COR-L47 (cell line): Measurements from ENCODE around the gene GTPBP1.
A peak's percentile ranks its signal among the peaks of the same experiment; 100 is the strongest.

ENCODE experiments used
- DNase-seq: peaks from one replicate; lab custom pipeline; 2025; lab: John Stamatoyannopoulos, UW

The GTPBP1 gene

GRCh38 chr22:38760477-38761201, 54.9 kb downstream of the GTPBP1 start:
- peak; percentile 73 for DNase-seq

GRCh38 chr22:38761202-38762162, 55.7 kb downstream of the GTPBP1 start:
- DNase-seq = no peak

- no peak for DNase-seq
Observed at GRCh38 chr22:38762551-38762983, 56.8 kb downstream of the GTPBP1 start.

- peak; percentile 59 for DNase-seq
Observed at GRCh38 chr22:38766076-38766777, 60.5 kb downstream of the GTPBP1 start.

- DNase-seq = no peak
Observed at GRCh38 chr22:38767313-38767712, 61.6 kb downstream of the GTPBP1 start.

GRCh38 chr22:38768036-38768435, 62.3 kb downstream of the GTPBP1 start:
- no peak for DNase-seq

GRCh38 chr22:38770257-38770949, 64.7 kb downstream of the GTPBP1 start:
- DNase-seq = no peak

GRCh38 chr22:38772623-38772873, 66.8 kb downstream of the GTPBP1 start:
- no peak for DNase-seq

- DNase-seq = no peak
Observed at GRCh38 chr22:38773363-38773946, 67.7 kb downstream of the GTPBP1 start.

- no peak for DNase-seq
Observed at GRCh38 chr22:38774496-38775166, 68.9 kb downstream of the GTPBP1 start.

- no peak for DNase-seq
Observed at GRCh38 chr22:38775656-38776055, 69.9 kb downstream of the GTPBP1 start.

GRCh38 chr22:38776086-38776485, 70.3 kb downstream of the GTPBP1 start:
- DNase-seq = no peak

- DNase-seq = no peak
Observed at GRCh38 chr22:38777087-38777671, 71.4 kb downstream of the GTPBP1 start.

- DNase-seq = no peak
Observed at GRCh38 chr22:38781033-38781432, 75.3 kb downstream of the GTPBP1 start.

- DNase-seq = no peak
Observed at GRCh38 chr22:38782402-38783094, 76.8 kb downstream of the GTPBP1 start.
